Spleen (tissue), 11 donors: ENCODE results near the gene MYO5B. TPM values are rescaled to one million over a fixed set of nuclear protein-coding genes. Genes with fewer than 3 reads are reported as not detected.

Experiments
- DNase-seq: peaks from one replicate; pipeline ENCODE4 v3.0.0-alpha.2; 2020
- H3K27ac ChIP-seq, 8 donors: fragments of 200-600 bp; sonication (generic) in 7 of 8; 1 replicate in 4 of 8; 2 replicates in 4 of 8; pipeline versions ENCODE4 v1.5.0 to v1.8.0; 2016 to 2021; ENCODE audit warnings: inconsistent platforms in 4 of 8, mild to moderate bottlenecking in 4 of 8, moderate library complexity in 1 of 8
- H3K27me3 ChIP-seq, 7 donors: fragments of 200-600 bp; sonication (generic) in 6 of 7; replicated peaks in 1 of 7; 1 replicate in 4 of 7; 2 replicates in 3 of 7; pipeline versions ENCODE4 v1.5.0 to v1.8.0; 2016 to 2021; ENCODE audit warnings: inconsistent platforms in 3 of 7, mild to moderate bottlenecking in 1 of 7
- H3K36me3 ChIP-seq, 6 donors: fragments of 200-600 bp; sonication (generic) in 5 of 6; 1 replicate in 4 of 6; 2 replicates in 2 of 6; pipeline versions ENCODE4 v1.5.0 to v1.8.0; 2016 to 2021; ENCODE audit warnings: inconsistent platforms in 2 of 6
- H3K4me1 ChIP-seq, 6 donors: fragments of 200-600 bp; sonication (generic) in 5 of 6; 1 replicate in 3 of 6; 2 replicates in 3 of 6; pipeline versions ENCODE4 v1.5.0 to v1.8.0; 2016 to 2021; ENCODE audit warnings: inconsistent platforms in 3 of 6
- H3K4me3 ChIP-seq, 8 donors: fragments of 200-600 bp; sonication (generic) in 7 of 8; 1 replicate in 4 of 8; 2 replicates in 4 of 8; pipeline versions ENCODE4 v1.5.0 to v1.8.0; 2016 to 2021; ENCODE audit warnings: inconsistent platforms in 4 of 8, mild to moderate bottlenecking in 4 of 8, moderate library complexity in 2 of 8
- H3K9me3 ChIP-seq, 8 donors: fragments of 200-600 bp; sonication (generic) in 7 of 8; 1 replicate in 4 of 8; 2 replicates in 4 of 8; pipeline versions ENCODE4 v1.5.0 to v1.8.0; 2016 to 2021; ENCODE audit warnings: inconsistent platforms in 4 of 8
- POLR2A ChIP-seq, 3 donors: fragments of 450-650 bp; IDR thresholded peaks; one replicate each; pipeline ENCODE4 v1.5.1; 2017; ENCODE audit warnings: antibody characterized with exemption in 3 of 3, mild to moderate bottlenecking in 1 of 3
- POLR2AphosphoS5 ChIP-seq, 3 donors: sonication (generic); formaldehyde crosslinking; IDR thresholded peaks; one replicate each; pipeline ENCODE4 v1.5.1; 2017; ENCODE audit warnings: antibody characterized with exemption in 3 of 3
- WGBS, 5 donors: extraction: QIAGEN DNeasy Blood & Tissue Kit in 3 of 5; methylation state at CpG; one replicate each; pipeline versions ENCODE4 v1.1.5 to v1.1.7; 2013 to 2018; 5-methylcytosine and 5-hydroxymethylcytosine counted together
- intact Hi-C: fragments of 100-400 bp; cut with DNase I; formaldehyde crosslinking; loops from one replicate; pipeline ENCODE4 v1.15.0; 2023; ENCODE audit warnings: low total_unique reads
- polyA plus RNA-seq, 3 donors: library from polyadenylated mRNA; stranded (reverse); fragments of 200-250 nt; gene quantifications; one replicate each; pipeline ENCODE4 v1.2.1, GENCODE V29; 2013
- total RNA-seq, 7 donors: library from RNA; depleted of rRNA in 3 of 7; stranded (reverse); fragments of >200 nt in 3 of 7; fragmentation: NEBNext Ultra II Directional in 4 of 7; extraction: Animal tissue kit (Norgen Biotek cat#: 25700) in 4 of 7; gene quantifications; one replicate each; pipeline versions ENCODE4 v1.1.0 to v1.2.1, GENCODE V29; 2016 to 2021
- TF ChIP-seq, protein P1 (sequence below), 11 experiments: fragments of 200-600 bp in 7 of 11; fragments of 450-650 bp in 4 of 11; sonication (generic) in 4 of 11; IDR thresholded peaks in 8 of 11; conservative IDR thresholded peaks in 3 of 11; 1 replicate in 7 of 11; 2 replicates in 4 of 11; pipeline versions ENCODE4 v1.4.0 to v1.8.0; 2016 to 2021; ENCODE audit warnings: antibody characterized with exemption in 11 of 11, inconsistent platforms in 4 of 11, mild to moderate bottlenecking in 1 of 11
- donor health status: healthy with polysubstance abuse.
- donor health status: DM: no; HTN: no; CAD: no; lungs with moderate emphysema.
- donor health status: DM: no; HTN: no; CAD: no.
- donor health status: Bipolar disorder and iron deficiency.
- donor health status: healthy.
- donor health status: DM: no; HTN: no; CAD: no.
- donor health status: DM: yes; HTN: yes; CAD: no.

Gene MYO5B
- total and polyA plus RNA-seq, 10 donors, result 0.74 to 6.0 (median 2.4) TPM

GRCh38 chr18:50060822-50061221 lies 134.1 kb downstream of the MYO5B start:
- intact Hi-C loops, result no loop called here
- TF ChIP-seq POLR2AphosphoS5 (IDR thresholded peaks at IDR 0.05) (no peak), POLR2A (IDR thresholded peaks at IDR 0.05) (no peak)
- TF ChIP-seq, protein P1, sequence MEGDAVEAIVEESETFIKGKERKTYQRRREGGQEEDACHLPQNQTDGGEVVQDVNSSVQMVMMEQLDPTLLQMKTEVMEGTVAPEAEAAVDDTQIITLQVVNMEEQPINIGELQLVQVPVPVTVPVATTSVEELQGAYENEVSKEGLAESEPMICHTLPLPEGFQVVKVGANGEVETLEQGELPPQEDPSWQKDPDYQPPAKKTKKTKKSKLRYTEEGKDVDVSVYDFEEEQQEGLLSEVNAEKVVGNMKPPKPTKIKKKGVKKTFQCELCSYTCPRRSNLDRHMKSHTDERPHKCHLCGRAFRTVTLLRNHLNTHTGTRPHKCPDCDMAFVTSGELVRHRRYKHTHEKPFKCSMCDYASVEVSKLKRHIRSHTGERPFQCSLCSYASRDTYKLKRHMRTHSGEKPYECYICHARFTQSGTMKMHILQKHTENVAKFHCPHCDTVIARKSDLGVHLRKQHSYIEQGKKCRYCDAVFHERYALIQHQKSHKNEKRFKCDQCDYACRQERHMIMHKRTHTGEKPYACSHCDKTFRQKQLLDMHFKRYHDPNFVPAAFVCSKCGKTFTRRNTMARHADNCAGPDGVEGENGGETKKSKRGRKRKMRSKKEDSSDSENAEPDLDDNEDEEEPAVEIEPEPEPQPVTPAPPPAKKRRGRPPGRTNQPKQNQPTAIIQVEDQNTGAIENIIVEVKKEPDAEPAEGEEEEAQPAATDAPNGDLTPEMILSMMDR (IDR thresholded peaks at IDR 0.05 in 8 of 11, conservative IDR thresholded peaks at IDR 0.05 in 3 of 11), result no peak
- WGBS, 5 donors, result 90 to 97% (median 93%) methylated on average over 2 of the region's 2 CpGs

GRCh38 chr18:50058731-50059130 lies 136.2 kb downstream of the MYO5B start:
- Histone ChIP-seq H3K4me3 (no peak overlapping the region), H3K27ac (no peak overlapping the region), H3K27me3 (peaks cover 0 to 15% (median 0%) of the 10 kb centered on the region in 7 donors), H3K4me1 (no peaks in the 10 kb centered on the region), H3K9me3 (no peaks in the 10 kb centered on the region), H3K36me3 (no peaks in the 10 kb centered on the region)
- TF ChIP-seq POLR2AphosphoS5 (IDR thresholded peaks at IDR 0.05) (no peak), POLR2A (IDR thresholded peaks at IDR 0.05) (no peak)
- TF ChIP-seq, protein P1 (IDR thresholded peaks at IDR 0.05 in 8 of 11, conservative IDR thresholded peaks at IDR 0.05 in 3 of 11), result no peak
- no peak for DNase-seq
- 69 to 85% (median 77%) methylated on average over 4 of the region's 4 CpGs for WGBS, 5 donors
- intact Hi-C loops, result no loop called here

More at GRCh38 chr18:50060822-50061221, 134.1 kb downstream of the MYO5B start:
- Histone ChIP-seq H3K27ac (no peak overlapping the region), H3K4me3 (no peak overlapping the region), H3K27me3 (peaks cover 0 to 15% (median 0%) of the 10 kb centered on the region in 7 donors), H3K36me3 (no peaks in the 10 kb centered on the region), H3K9me3 (no peaks in the 10 kb centered on the region), H3K4me1 (no peaks in the 10 kb centered on the region)
- DNase-seq, result no peak

DNA sequence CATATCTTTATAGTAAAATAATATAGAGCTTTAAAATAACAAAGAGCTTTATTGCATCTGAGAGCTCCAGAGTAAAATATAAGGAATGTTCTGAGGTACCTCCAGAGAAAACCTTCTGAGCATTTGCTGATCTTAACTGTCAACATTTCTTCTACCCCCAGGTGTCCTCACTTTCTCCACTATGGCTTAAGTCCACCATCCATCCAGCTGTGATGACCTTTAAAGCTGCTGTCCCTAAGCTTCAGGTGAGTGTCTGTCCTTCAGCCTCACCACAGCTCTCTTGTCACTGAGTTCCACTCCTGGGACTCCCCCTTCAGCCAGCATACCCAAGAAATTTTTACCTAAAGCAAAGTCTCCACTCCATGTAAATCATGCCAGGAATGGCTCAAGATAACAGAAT lies 137.9 kb downstream of the MYO5B start:
- H3K4me1 ChIP-seq, result no peaks in the 10 kb centered on the region
- DNase-seq, result no peak
- H3K36me3 ChIP-seq, result no peaks in the 10 kb centered on the region
- intact Hi-C loops, result no loop called here
- H3K4me3 ChIP-seq, result no peak overlapping the region
- peaks cover 0 to 15% (median 0%) of the 10 kb centered on the region in 7 donors for H3K27me3 ChIP-seq
- no peak overlapping the region for H3K27ac ChIP-seq
- no peaks in the 10 kb centered on the region for H3K9me3 ChIP-seq
- TF ChIP-seq, protein P1 (IDR thresholded peaks at IDR 0.05 in 8 of 11, conservative IDR thresholded peaks at IDR 0.05 in 3 of 11), result no peak
- TF ChIP-seq POLR2A (IDR thresholded peaks at IDR 0.05) (no peak), POLR2AphosphoS5 (IDR thresholded peaks at IDR 0.05) (no peak)

- 89 to 100% (median 93%) methylated on average over 1 of the region's 1 CpG for WGBS, 5 donors
- no peak for DNase-seq
- Histone ChIP-seq H3K4me3 (no peak overlapping the region), H3K27me3 (peaks cover 0 to 15% (median 0%) of the 10 kb centered on the region in 7 donors), H3K9me3 (no peaks in the 10 kb centered on the region), H3K36me3 (no peaks in the 10 kb centered on the region), H3K27ac (no peak overlapping the region), H3K4me1 (no peaks in the 10 kb centered on the region)
- TF ChIP-seq POLR2AphosphoS5 (IDR thresholded peaks at IDR 0.05), result no peak
- TF ChIP-seq POLR2A (IDR thresholded peaks at IDR 0.05), result no peak
- TF ChIP-seq, protein P1 (IDR thresholded peaks at IDR 0.05 in 8 of 11, conservative IDR thresholded peaks at IDR 0.05 in 3 of 11), result no peak
- intact Hi-C loops, result no loop called here
Observed at GRCh38 chr18:50056185-50056584, 138.8 kb downstream of the MYO5B start.
